Measurements from ENCODE around the gene SREBF1. TPM values are rescaled to one million over a fixed set of nuclear protein-coding genes. Genes with fewer than 3 reads are reported as not detected.
A peak's percentile ranks its signal among the peaks of the same experiment; 100 is the strongest.

The SREBF1 gene
- polyA plus RNA-seq, 3 donors: 7.6 to 35.9 (median 10.5) TPM

GRCh38 chr17:17827826-17828621 is 8.8 kb downstream of the SREBF1 start:
- Mint-ChIP-seq H3K27me3 (ENCODE audit: low read depth in 3 of 3) (peaks cover 0 to 2% (median 2%) of the 10 kb centered on the region in 3 donors), H3K27ac (no peak overlapping the region), H3K4me3 (no peak overlapping the region), H3K36me3 (peaks cover 22 to 36% of the 10 kb centered on the region in 2 donors), H3K9me3 (peaks cover 0 to under 1% (median 0%) of the 10 kb centered on the region in 7 donors), H3K4me1 (peaks cover 36% of the 10 kb centered on the region)
- 94% methylated on average over 11 of the region's 13 CpGs for WGBS (ENCODE audit: insufficient coverage)
- no peak overlapping the region for H3K4me3 ChIP-seq (replicated peaks in 1 of 3; ENCODE audit: low read depth in 2 of 3, low read length in 3 of 3)
- no peak overlapping the region for H3K27ac ChIP-seq (ENCODE audit: low read depth in 1 of 2, low read length in 2 of 2)
- H3K9me3 ChIP-seq (replicated peaks in 1 of 2; ENCODE audit: control insufficient read depth in 1 of 2, insufficient read depth in 1 of 2, low read length in 2 of 2): no peaks in the 10 kb centered on the region
- intact Hi-C loops (cut with micrococcal nuclease): no loop called here
- no peak overlapping the region for H3K9ac ChIP-seq (ENCODE audit: insufficient read depth, low read length, poor library complexity, severe bottlenecking)
- TF ChIP-seq CTCF (IDR thresholded peaks at IDR 0.05): no peak
- no peak overlapping the region for H3K4me2 ChIP-seq (replicated peaks; ENCODE audit: extremely low read depth, low read length, poor library complexity, severe bottlenecking)
- H3K27me3 ChIP-seq (ENCODE audit: control insufficient read depth in 2 of 2, insufficient read depth in 2 of 2, low read length in 2 of 2): no peaks in the 10 kb centered on the region
- H2AFZ ChIP-seq (ENCODE audit: insufficient read depth, low read depth, low read length, poor library complexity, severe bottlenecking): no peak overlapping the region
- peaks cover 94% of the 10 kb centered on the region for H4K20me1 ChIP-seq (ENCODE audit: insufficient read depth, low read length)
- peaks cover 38 to 41% of the 10 kb centered on the region in 2 donors for H3K4me1 ChIP-seq (ENCODE audit: control insufficient read depth in 1 of 2, insufficient read depth in 2 of 2, low read length in 2 of 2)
- peaks cover 16 to 28% of the 10 kb centered on the region in 2 donors for H3K36me3 ChIP-seq (replicated peaks in 1 of 2; ENCODE audit: control insufficient read depth in 1 of 2, insufficient read depth in 2 of 2, low read length in 2 of 2)
- peaks cover 34% of the 10 kb centered on the region for H3K79me2 ChIP-seq (ENCODE audit: insufficient read depth, low read length)
- DNase-seq: no peak

- no peaks in the 10 kb centered on the region for H3K27me3 ChIP-seq (ENCODE audit: control insufficient read depth in 2 of 2, insufficient read depth in 2 of 2, low read length in 2 of 2)
- TF ChIP-seq CTCF (IDR thresholded peaks at IDR 0.05): no peak
- peaks cover 29% of the 10 kb centered on the region for H3K79me2 ChIP-seq (ENCODE audit: insufficient read depth, low read length)
- Mint-ChIP-seq H3K4me3 (no peak overlapping the region), H3K9me3 (peaks cover 0 to 2% (median 0%) of the 10 kb centered on the region in 7 donors), H3K27ac (peak overlapping the region in 1 of 7 donors; percentile 84), H3K27me3 (ENCODE audit: low read depth in 3 of 3) (peaks cover 2 to 3% (median 2%) of the 10 kb centered on the region in 3 donors), H3K4me1 (peaks cover 43% of the 10 kb centered on the region), H3K36me3 (peaks cover 25 to 36% of the 10 kb centered on the region in 2 donors)
- H3K9me3 ChIP-seq (replicated peaks in 1 of 2; ENCODE audit: control insufficient read depth in 1 of 2, insufficient read depth in 1 of 2, low read length in 2 of 2): no peaks in the 10 kb centered on the region
- peaks cover 94% of the 10 kb centered on the region for H4K20me1 ChIP-seq (ENCODE audit: insufficient read depth, low read length)
- H3K4me2 ChIP-seq (replicated peaks; ENCODE audit: extremely low read depth, low read length, poor library complexity, severe bottlenecking): peak overlapping the region; percentile 9
- no peak overlapping the region for H3K9ac ChIP-seq (ENCODE audit: insufficient read depth, low read length, poor library complexity, severe bottlenecking)
- H2AFZ ChIP-seq (ENCODE audit: insufficient read depth, low read depth, low read length, poor library complexity, severe bottlenecking): no peak overlapping the region
- H3K4me1 ChIP-seq (ENCODE audit: control insufficient read depth in 1 of 2, insufficient read depth in 2 of 2, low read length in 2 of 2): peaks cover 46 to 50% of the 10 kb centered on the region in 2 donors
- H3K36me3 ChIP-seq (replicated peaks in 1 of 2; ENCODE audit: control insufficient read depth in 1 of 2, insufficient read depth in 2 of 2, low read length in 2 of 2): peaks cover 15 to 25% of the 10 kb centered on the region in 2 donors
- DNase-seq: no peak
- WGBS (ENCODE audit: insufficient coverage): 94% methylated on average over 12 of the region's 16 CpGs
- intact Hi-C loops (cut with micrococcal nuclease): no loop called here
- peak overlapping the region in 1 of 2 donors; percentile 27 for H3K27ac ChIP-seq (ENCODE audit: low read depth in 1 of 2, low read length in 2 of 2)
- H3K4me3 ChIP-seq (replicated peaks in 1 of 3; ENCODE audit: low read depth in 2 of 3, low read length in 3 of 3): no peak overlapping the region
These were observed 9.6 kb downstream of the SREBF1 start for GRCh38 chr17:17826942-17827785.

Measured in CD14-positive monocyte (primary cell).